Effector memory CD4-positive, alpha-beta T cell (primary cell): Measurements from ENCODE around the gene TMEM221.

Source experiments
- DNase-seq, 3 donors: peaks; one replicate each; pipeline ENCODE4 v3.0.0-alpha.2; 2020
- H3K27ac ChIP-seq: 2 replicates; pipeline ENCODE4 v1.7.0; 2013; ENCODE audit warnings: mild to moderate bottlenecking, low read length, moderate library complexity; ENCODE audit not compliant: insufficient read depth, poor library complexity, severe bottlenecking
- H3K27me3 ChIP-seq: replicated peaks from 2 replicates; pipeline ENCODE4 v1.7.0; 2013; ENCODE audit warnings: mild to moderate bottlenecking, low read length; ENCODE audit not compliant: insufficient read depth, control insufficient read depth, poor library complexity, severe bottlenecking
- H3K36me3 ChIP-seq: 2 replicates; pipeline ENCODE4 v1.7.0; 2013; ENCODE audit warnings: mild to moderate bottlenecking, low read length, moderate library complexity; ENCODE audit not compliant: control insufficient read depth, insufficient read depth
- H3K4me1 ChIP-seq: 2 replicates; pipeline ENCODE4 v1.7.0; 2013; ENCODE audit warnings: low read length, mild to moderate bottlenecking; ENCODE audit not compliant: control insufficient read depth, insufficient read depth, poor library complexity, severe bottlenecking
- H3K4me3 ChIP-seq: 2 replicates; pipeline ENCODE4 v1.7.0; 2013; ENCODE audit warnings: low read length, low read depth, mild to moderate bottlenecking; ENCODE audit not compliant: insufficient read depth, poor library complexity, severe bottlenecking
- H3K9me3 ChIP-seq: 2 replicates; pipeline ENCODE4 v1.7.0; 2013; ENCODE audit warnings: mild to moderate bottlenecking, low read length, moderate library complexity; ENCODE audit not compliant: control insufficient read depth

Gene TMEM221

GRCh38 chr19:17421942-17422341 lies 26.5 kb downstream of the TMEM221 start:
- Histone ChIP-seq H3K4me3 (no peak overlapping the region), H3K9me3 (no peaks in the 10 kb centered on the region), H3K27me3 (no peaks in the 10 kb centered on the region), H3K36me3 (peaks cover 5% of the 10 kb centered on the region), H3K27ac (no peak overlapping the region), H3K4me1 (peaks cover 12% of the 10 kb centered on the region)
- DNase-seq = no peak

DNA sequence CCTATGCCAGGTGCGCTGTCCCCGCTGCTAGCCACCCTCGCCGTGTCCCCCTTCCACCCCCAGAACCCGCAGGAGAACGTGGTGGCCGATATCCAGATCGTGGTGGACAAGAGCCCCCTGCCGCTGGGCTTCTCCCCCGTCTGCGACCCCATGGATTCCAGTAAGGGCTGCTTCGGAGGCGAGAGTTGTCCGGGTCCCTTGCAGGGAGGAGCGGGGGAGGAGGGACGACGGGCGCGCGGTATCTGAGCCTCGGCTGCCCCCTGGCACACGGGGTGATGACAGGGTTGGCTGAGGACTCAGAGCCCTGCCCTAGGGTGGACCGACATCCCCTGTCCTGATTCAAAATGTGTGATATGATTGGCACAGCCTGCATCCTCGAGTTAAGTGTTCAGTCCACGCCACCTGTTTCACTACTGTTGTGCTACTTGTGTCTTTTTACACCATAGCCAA lies 28.0 kb downstream of the TMEM221 start:
- H3K9me3 ChIP-seq = no peaks in the 10 kb centered on the region
- DNase-seq = no peak
- H3K27me3 ChIP-seq = no peaks in the 10 kb centered on the region
- H3K4me3 ChIP-seq = peak overlapping the region; percentile 77
- peaks cover 12% of the 10 kb centered on the region for H3K4me1 ChIP-seq
- H3K36me3 ChIP-seq = peaks cover 5% of the 10 kb centered on the region
- H3K27ac ChIP-seq = no peak overlapping the region

DNA sequence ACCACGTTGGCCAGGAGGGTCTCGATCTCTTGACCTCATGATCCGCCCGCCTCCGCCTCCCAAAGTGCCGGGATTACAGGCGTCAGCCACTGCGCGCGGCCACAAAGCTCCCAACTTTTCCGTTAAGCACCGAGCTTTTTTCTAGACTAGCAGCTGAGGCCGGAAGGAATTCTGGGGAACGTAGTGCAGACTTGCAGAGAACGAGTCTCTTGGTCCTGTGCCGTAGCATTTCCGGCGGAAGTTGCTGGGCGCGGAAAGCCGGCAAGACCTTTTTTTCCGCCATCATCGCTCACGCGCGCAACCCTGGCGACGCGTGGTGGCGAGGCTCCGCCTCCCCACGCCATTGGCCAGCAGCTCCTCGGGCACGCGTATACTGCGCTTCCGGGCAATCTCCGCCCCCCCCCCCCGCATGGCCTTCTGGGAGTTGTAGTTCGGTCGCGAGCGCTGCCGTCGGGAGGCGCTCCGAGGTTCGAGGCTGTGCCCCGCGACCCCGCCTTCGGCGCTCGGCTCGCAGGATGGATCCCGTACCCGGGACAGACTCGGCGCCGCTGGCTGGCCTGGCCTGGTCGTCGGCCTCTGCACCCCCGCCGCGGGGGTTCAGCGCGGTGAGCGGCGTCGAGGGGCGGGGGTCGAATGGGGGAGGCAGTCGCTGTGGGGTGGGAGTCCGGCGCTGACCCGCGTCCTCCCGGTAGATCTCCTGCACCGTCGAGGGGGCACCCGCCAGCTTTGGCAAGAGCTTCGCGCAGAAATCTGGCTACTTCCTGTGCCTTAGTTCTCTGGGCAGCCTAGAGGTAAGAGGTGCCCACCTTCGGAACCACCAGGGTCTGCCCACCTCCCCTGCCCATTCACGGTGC lies 28.6 kb downstream of the TMEM221 start, which contains the start of gene MVB12A:
Gene MVB12A (plus strand): TSS at position 427 of the 854 bp plus-strand sequence. CDS start 89 bp downstream, at position 516.
- Histone ChIP-seq H3K36me3 (peaks cover 5% of the 10 kb centered on the region), H3K27me3 (no peaks in the 10 kb centered on the region), H3K4me3 (peak within 1 kb of the TSS; percentile 77), H3K27ac (peak within 1 kb of the TSS; percentile 64), H3K9me3 (no peaks in the 10 kb centered on the region), H3K4me1 (peaks cover 12% of the 10 kb centered on the region)
- peak; percentile 90 to 93 (median 93) for DNase-seq

GRCh38 chr19:17419154-17419620 lies 29.3 kb downstream of the TMEM221 start:
- peaks cover 8% of the 10 kb centered on the region for H3K36me3 ChIP-seq
- DNase-seq = no peak
- H3K27ac ChIP-seq = peak overlapping the region; percentile 64
- no peaks in the 10 kb centered on the region for H3K27me3 ChIP-seq
- H3K9me3 ChIP-seq = no peaks in the 10 kb centered on the region
- peak overlapping the region; percentile 77 for H3K4me3 ChIP-seq
- peaks cover 12% of the 10 kb centered on the region for H3K4me1 ChIP-seq

DNA sequence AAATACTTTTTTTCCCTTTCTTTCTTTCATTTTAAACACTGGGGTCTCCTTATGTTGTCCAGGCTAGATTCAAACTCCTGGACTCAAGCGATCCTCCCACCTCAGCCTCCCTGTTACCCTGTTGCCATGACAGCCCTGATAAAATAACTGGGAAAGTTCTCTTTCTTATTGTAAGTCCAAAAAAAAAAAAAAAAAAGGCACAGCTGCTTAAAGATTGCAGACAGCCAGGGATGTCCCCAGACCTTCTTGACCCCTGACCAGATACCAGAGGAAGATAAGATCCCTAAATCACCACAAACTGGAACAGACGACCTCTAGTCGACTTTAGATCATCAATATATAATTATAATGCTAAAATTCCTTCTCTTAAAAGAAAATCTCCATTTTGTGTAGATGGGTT lies 29.8 kb downstream of the TMEM221 start:
- peaks cover 12% of the 10 kb centered on the region for H3K4me1 ChIP-seq
- H3K27me3 ChIP-seq = no peaks in the 10 kb centered on the region
- peaks cover 13% of the 10 kb centered on the region for H3K36me3 ChIP-seq
- H3K27ac ChIP-seq = no peak overlapping the region
- no peak overlapping the region for H3K4me3 ChIP-seq
- no peak for DNase-seq
- no peaks in the 10 kb centered on the region for H3K9me3 ChIP-seq

DNA sequence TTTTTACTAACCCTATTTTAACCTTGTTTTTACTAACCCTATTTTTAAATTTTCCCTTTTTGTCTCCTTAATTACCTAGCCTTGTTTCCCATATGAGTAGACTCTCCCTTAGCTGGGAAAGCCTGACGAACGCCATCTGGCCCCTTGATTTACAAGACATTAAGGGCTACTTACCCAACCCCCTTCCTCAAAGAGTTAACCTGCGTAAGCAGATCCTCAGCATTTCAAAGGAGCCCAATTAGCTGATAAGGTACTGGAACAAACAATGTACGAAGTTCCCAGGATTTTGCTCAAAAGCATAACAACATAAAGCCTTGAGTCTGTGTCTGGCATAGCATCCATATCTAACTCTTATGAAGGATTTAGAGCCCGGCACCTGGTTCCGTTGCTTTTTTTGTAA lies 33.3 kb downstream of the TMEM221 start:
- DNase-seq = no peak
- Histone ChIP-seq H3K27me3 (no peaks in the 10 kb centered on the region), H3K9me3 (no peaks in the 10 kb centered on the region), H3K36me3 (peaks cover 27% of the 10 kb centered on the region), H3K4me3 (no peak overlapping the region), H3K27ac (no peak overlapping the region), H3K4me1 (peaks cover 7% of the 10 kb centered on the region)

DNA sequence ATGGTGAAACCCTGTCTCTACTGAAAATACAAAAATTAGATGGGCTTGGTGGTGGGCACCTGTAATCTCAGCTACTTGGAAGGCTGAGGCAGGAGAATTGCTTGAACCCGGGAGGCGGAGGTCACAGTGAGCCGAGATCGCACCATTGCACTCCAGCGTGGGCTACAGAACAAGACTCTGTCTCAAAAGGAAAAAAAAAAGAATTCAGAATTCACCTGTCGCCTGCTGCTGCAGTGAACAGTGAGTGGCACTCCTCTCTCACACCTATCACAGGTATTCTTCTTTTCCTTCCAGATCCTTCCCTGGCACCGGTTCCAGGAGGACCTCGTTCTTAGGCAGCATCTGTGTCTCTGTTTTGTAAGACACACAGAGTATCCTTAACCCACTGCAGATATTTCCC lies 34.4 kb downstream of the TMEM221 start:
- peaks cover 27% of the 10 kb centered on the region for H3K36me3 ChIP-seq
- H3K27me3 ChIP-seq = no peaks in the 10 kb centered on the region
- H3K4me1 ChIP-seq = peaks cover 2% of the 10 kb centered on the region
- H3K27ac ChIP-seq = no peak overlapping the region
- H3K4me3 ChIP-seq = no peak overlapping the region
- H3K9me3 ChIP-seq = no peaks in the 10 kb centered on the region
- no peak for DNase-seq

DNA sequence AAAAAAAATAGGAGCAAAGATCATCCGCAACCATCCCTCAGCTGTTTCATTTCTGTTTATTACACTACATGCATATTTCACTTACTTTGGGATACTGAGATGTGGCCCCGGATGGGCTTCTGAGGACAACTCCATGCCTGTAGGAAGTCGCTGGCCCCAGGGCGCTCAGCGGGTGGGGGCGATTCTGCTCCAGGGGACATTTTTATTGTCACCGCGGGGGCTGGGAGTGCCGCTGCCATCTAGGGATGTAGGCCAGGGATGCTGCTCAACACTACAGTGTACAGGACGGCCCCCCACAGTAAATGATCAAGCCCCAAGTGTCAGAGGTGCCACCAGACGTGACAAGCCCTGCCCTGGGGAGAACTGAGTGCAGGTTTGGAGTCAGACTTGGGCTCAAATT lies 36.7 kb downstream of the TMEM221 start:
- Histone ChIP-seq H3K27ac (no peak overlapping the region), H3K4me1 (peaks cover 4% of the 10 kb centered on the region), H3K9me3 (no peaks in the 10 kb centered on the region), H3K4me3 (no peak overlapping the region), H3K36me3 (peaks cover 27% of the 10 kb centered on the region), H3K27me3 (no peaks in the 10 kb centered on the region)
- no peak for DNase-seq

DNA sequence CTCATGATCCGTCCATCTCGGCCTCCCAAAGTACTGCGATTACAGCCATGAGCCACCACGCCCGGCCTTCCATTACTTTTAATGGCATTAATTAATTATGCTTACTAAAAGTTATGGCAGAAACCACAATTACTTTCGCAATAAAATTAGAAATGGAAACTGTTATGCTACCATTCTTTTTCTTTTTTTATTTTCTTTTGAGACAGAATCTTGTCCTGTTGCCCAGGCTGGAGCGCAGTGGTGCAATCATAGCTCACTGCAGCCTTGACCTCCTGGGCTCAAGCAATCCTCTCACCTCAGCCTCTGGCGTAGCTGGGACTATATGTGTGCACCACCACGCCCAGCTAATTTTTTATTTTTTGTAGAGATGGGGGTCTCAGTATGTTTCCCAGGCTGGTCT lies 38.5 kb downstream of the TMEM221 start:
- Histone ChIP-seq H3K27ac (no peak overlapping the region), H3K4me1 (peaks cover 17% of the 10 kb centered on the region), H3K27me3 (no peaks in the 10 kb centered on the region), H3K9me3 (no peaks in the 10 kb centered on the region), H3K36me3 (peaks cover 27% of the 10 kb centered on the region), H3K4me3 (no peak overlapping the region)
- no peak for DNase-seq

- peaks cover 27% of the 10 kb centered on the region for H3K4me1 ChIP-seq
- no peak for DNase-seq
- H3K36me3 ChIP-seq = peaks cover 5% of the 10 kb centered on the region
- no peaks in the 10 kb centered on the region for H3K9me3 ChIP-seq
- H3K27me3 ChIP-seq = no peaks in the 10 kb centered on the region
- peak overlapping the region; percentile 73 for H3K4me3 ChIP-seq
- peak overlapping the region; percentile 78 for H3K27ac ChIP-seq
Measured at GRCh38 chr19:17406887-17407196, 41.6 kb downstream of the TMEM221 start.
